Measurements from ENCODE around the gene CFAP97.
A peak's percentile ranks its signal among the peaks of the same experiment; 100 is the strongest.
"Not testable (repeated sequence)": the region's sequence is repeated elsewhere in the genome, so short reads cannot be mapped to it uniquely, and the experiment has no call there.

Gene CFAP97

DNA sequence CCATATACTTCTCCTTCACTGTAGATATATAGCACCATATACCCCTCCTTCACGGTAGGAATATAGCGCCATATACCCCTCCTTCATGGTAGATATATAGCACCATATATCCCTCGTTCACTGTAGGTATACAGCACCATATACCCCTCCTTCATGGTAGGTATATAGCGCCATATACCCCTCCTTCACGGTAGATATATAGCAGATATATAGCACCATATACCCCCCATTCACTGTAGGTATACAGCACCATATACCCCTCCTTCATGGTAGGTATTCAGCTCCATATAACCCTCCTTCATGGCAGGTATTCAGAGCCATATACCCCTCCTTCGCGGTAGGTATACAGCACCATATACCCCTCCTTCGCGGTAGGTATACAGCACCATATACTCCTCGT is 18.1 kb upstream of the CFAP97 start:
- no peak for DNase-seq (ENCODE audit: low spot score)

DNA sequence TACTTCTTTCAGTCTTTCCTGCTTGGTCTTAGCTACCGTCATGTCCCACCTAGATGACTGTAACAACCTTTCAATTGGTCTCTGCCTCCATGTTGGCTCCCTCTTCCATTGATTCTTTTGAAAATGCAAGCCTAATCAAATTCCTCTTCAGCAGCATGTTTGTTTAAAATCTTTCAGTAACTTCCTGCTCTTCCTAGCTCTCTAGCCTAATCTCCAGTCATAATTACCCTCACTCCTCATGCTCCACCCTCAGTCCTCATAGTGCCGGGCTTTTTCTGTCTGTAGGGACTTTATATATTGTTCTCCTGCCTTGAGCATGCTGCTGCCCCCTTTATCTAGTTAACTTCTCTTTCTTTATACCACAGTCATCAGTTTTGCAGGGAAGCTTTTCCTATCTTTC is 17.7 kb upstream of the CFAP97 start:
- DNase-seq (ENCODE audit: low spot score): no peak

DNA sequence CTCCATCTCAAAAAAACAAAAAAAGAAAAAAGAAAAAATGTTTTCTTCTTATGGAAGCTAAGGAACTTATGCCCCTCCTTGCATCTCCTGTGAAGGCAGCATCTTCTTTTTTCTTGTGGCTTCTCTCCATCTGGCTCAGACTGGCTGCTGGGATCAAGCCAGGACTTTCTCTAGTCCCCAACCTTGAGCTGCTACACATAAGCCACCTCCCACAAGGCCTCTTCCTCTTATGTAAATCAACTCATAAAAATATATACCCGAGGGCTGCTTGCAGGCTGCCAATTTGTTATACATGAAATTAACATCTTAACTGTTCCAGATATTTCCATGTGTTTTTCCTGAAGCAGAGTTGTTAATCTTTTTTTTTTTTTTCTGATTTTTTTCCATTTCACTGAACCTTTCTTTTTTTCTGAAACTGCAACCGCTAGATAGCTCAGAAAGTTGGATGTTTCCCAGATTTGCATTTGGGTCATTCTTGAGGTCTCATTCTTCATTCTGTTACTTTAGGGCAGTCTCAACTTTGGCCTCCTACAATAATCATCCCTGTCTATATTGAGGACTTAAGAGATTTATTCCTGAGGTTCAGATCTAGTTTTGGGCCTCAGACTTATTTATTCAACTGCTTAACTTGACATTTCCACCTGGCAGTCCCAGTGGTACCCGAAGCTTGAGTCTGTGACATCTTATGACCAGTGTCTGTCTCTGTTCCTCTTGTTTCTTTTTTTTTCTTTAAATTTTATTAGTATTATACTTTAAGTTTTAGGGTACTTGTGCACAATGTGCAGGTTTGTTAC is 15.9 kb upstream of the CFAP97 start:
- no peak for DNase-seq (ENCODE audit: low spot score)

- no peak for DNase-seq (ENCODE audit: low spot score)
Measured at GRCh38 chr4:185218312-185218711, 14.5 kb upstream of the CFAP97 start.

- DNase-seq (ENCODE audit: low spot score): no peak
Measured at GRCh38 chr4:185217408-185217975, 13.7 kb upstream of the CFAP97 start.

DNA sequence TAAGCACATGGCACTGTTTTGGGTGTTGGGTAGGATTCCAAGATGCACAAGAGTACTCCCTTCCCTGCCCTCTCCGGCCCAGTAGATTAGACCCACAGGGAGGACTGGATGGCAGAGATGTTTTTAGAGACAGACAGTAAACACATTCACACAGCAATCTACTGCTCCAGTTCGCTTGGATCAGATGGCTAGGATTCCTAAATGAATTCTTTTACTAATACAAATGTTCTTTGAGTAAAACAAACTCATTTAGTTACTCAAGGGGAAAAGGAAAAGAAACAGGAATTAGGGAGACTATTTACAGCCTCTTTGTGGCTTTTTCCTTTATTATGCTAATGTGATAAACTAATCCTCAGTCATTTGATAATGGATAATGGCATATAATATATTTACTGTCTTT is 11.5 kb upstream of the CFAP97 start:
- DNase-seq (ENCODE audit: low spot score): no peak

- DNase-seq (ENCODE audit: low spot score): no peak
Measured at GRCh38 chr4:185213877-185214276, 10.1 kb upstream of the CFAP97 start.

- no peak for DNase-seq (ENCODE audit: low spot score)
Measured at GRCh38 chr4:185212581-185212980, 8.8 kb upstream of the CFAP97 start.

DNA sequence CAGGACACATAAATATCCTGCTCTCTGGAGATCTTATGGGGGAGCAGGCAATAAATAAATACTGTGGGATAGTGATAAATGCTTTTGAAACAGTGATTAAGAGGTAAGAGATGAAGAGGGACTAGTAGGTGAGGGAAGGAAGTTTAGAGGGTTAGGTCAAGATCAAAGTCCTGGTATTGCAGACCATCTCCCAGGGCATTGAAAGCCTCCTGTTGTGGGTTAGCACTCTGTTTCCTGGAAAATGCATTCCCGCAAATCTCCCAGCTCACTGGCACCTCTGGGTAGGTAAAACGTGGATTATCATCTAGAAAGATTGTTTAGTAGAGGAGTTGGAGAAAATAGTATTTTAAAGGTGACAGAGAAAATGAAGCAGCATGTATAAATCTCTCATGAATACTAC is 7.8 kb upstream of the CFAP97 start:
- no peak for DNase-seq (ENCODE audit: low spot score)

- no peak for DNase-seq (ENCODE audit: low spot score)
Measured at GRCh38 chr4:185211035-185211434, 7.2 kb upstream of the CFAP97 start.

DNA sequence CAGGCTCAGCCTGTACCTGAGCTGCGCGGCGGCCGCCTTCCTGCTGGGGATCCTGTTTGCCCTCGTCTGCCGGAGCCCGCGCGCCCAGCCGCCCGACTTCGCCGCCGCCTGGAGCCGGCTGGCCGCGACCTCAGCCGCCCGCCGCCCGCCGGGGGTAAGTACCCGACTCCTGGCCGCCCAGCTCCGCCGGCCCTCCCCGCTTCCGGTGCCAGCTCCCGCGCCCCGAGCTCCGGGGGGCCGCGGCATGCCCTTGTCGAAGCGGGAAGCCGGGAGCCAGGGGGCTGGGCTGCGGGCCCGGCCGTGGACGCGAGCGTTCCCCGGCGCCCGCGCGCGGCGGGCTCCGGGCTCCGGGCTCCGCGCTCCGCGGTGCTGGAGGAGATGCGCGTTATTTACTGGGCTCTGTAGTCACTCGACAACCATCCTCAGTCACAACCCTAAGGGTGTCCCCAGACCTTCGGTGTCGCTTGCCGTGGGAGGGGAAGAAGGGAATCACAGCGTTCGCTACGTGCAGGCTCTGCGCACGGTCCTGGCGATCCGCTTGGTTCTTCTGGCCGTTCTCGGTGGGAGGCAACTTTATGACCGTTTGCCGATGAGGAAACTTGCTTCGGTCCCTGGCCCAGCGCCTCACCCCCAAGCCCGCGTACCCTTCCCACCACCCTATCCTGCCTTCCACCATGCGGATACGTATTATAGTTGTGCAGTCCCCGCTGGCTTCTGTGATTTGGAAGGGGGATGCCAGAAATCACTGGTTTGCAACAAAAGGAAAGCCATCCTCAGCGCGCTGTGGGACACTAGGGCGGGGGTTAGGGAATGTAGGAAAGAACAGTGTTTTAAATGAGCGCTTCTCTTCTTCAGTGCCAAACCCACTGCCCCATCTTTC is 6.5 kb upstream of the CFAP97 start:
- peak; percentile 25 for DNase-seq (ENCODE audit: low spot score)

GRCh38 chr4:185209852-185210101 is 6.0 kb upstream of the CFAP97 start:
- DNase-seq (ENCODE audit: low spot score): not testable (repeated sequence)

GRCh38 chr4:185209031-185209851 is 5.4 kb upstream of the CFAP97 start, which contains the start of gene SNX25:
TSS of gene SNX25 (plus strand) at chr4:185209598. CDS start at chr4:185209827, 229 bp downstream.
- peak; percentile 84 for DNase-seq (ENCODE audit: low spot score)

GRCh38 chr4:185207466-185207865 is 3.7 kb upstream of the CFAP97 start:
- DNase-seq (ENCODE audit: low spot score): no peak

- DNase-seq (ENCODE audit: low spot score): no peak
Measured at GRCh38 chr4:185205697-185206342, 2.0 kb upstream of the CFAP97 start.

- not testable (repeated sequence) for DNase-seq (ENCODE audit: low spot score)
Measured at GRCh38 chr4:185205073-185205472, 1.3 kb upstream of the CFAP97 start.

DNA sequence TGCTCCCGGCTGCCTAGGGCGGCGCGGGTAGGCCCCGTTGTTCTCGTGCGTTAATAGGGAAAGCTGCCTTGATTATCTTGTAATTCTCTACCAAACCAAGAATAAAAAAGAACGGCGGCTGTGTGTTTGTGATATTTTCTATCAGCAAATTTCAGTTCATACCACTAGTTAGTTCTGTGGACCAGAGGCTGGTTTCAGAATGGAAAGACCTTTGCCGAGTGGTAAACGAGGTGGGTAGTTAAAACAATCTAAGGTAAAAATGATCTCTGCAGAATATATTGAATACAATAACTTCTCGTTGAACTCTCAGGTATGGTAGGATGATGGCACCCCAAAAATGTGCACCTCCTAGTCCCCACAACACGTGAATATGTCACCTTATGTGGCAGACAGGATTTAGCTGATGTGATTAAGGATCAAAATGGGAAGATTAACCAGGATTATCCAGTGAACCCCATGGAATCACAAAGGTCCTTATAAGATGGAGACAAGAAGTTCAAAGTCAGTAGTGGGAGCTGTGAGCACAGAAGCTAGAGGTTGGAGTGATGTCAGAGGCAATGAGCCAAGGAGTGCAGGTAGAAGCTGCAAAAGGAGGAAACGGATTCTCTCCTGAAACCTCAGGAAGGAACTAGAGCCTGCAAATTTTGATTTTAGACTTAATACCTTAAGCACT is 574 bp upstream of the CFAP97 start:
- no peak for DNase-seq (ENCODE audit: low spot score)

GRCh38 chr4:185202984-185203485 is 765 bp downstream of the CFAP97 start:
- DNase-seq (ENCODE audit: low spot score): no peak

DNA sequence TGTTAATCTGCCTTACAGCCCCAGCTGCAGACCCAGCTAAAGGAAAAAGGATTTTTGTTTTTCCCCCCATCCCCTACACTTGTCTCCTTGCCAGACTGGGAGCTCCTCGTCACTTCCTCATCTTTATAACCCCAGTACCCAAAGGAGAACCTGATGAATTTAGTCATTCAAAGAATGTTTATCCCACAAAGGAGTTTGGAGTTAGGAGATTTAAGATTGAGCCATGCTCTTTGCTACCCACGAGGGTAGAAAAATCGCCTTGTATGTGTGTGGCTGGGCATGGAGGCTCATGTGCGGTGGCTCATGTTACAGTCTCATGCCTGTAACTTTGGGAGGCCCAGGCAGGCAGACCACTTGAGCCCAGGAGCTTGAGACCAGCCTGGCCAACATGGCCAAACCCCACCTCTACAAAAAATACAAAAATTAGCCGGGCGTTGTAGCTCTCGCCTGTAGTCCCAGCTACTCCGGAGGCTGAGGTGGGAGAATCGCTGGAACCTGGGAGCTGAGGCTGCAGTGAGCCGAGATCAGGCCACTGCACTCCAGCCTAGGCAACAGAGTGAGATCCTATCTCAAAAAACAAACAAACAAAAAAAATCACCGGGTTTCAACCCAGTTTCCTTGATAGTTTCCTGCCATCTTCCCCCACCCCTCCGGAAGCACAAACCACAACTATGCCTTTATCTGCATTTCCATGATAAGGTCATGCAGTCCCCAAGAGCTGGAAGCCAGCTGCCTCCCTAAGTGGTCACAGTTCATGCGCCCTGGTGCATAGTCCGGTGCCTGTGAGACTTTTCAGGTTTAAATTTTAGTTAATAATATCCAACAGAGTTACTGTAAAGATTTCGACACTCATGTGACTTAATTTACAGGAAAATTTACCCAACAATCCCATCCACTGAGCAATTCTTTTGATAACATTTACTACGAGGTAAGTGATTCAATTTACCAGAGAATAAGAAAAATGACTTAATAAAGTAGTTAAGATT is 1.5 kb downstream of the CFAP97 start:
- DNase-seq (ENCODE audit: low spot score): peak; percentile 58

DNA sequence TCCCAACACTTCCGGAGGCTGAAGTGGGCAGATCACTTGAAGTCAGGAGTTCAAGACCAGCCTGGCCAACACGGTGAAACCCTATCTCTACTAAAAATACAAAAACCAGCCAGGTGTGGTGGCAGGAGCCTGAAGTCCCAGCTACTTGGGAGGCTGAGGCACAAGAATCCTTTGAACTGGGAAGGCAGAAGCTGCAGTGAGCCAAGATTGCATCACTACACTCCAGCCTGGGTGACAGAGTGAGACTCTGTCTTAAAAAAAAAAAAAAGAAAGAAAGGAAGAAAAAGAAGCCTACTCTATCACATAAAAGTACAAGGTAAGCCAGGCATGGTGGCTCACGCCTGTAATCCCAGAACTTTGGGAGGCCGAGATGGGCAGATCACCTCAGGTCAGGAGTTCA is 5.6 kb downstream of the CFAP97 start:
- not testable (repeated sequence) for DNase-seq (ENCODE audit: low spot score)

All from CD4-positive, alpha-beta T cell treated with Interleukin-15 for 4 hours (primary cell).